Measurements from ENCODE around the gene LSG1.

DNA sequence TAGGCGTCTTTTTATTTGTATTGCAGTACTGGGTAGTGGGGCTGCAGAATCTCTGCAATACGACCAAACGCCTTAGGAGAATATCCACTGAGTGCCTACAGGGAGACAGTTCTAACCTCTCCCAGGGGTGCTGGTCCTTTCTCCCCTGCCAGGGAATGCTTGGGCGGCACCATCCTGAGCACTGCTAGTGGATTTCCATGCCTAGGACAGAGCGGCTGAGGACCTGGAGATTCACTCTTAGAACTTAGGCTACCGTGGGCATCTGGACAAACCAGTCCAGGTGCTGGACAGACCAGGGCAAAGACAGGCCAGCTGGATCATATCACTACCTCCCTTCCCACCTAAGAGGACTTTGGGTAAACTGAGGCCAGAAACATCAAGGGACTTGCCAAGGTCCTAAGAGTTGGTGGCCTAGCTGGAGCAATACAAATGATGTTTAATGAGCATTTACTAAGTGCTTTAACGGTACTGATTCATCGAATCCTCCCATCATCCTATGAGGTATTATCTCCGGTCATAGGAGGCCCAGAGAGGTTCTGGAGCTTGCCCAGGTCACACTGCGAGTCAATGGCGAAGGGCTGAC lies 39.7 kb downstream of the LSG1 start:
- TF ChIP-seq, protein P1, sequence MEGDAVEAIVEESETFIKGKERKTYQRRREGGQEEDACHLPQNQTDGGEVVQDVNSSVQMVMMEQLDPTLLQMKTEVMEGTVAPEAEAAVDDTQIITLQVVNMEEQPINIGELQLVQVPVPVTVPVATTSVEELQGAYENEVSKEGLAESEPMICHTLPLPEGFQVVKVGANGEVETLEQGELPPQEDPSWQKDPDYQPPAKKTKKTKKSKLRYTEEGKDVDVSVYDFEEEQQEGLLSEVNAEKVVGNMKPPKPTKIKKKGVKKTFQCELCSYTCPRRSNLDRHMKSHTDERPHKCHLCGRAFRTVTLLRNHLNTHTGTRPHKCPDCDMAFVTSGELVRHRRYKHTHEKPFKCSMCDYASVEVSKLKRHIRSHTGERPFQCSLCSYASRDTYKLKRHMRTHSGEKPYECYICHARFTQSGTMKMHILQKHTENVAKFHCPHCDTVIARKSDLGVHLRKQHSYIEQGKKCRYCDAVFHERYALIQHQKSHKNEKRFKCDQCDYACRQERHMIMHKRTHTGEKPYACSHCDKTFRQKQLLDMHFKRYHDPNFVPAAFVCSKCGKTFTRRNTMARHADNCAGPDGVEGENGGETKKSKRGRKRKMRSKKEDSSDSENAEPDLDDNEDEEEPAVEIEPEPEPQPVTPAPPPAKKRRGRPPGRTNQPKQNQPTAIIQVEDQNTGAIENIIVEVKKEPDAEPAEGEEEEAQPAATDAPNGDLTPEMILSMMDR (IDR thresholded peaks at IDR 0.05; ENCODE audit: low read depth, low read length, poor library complexity, severe bottlenecking), result no peak
- TF ChIP-seq EZH2phosphoT487 (IDR thresholded peaks at IDR 0.05; ENCODE audit: borderline replicate concordance, low read length), result no peak

Measured in DOHH2 (cell line).